ENCODE measurements around the gene TRRAP. TPM values are rescaled to one million over a fixed set of nuclear protein-coding genes. Genes with fewer than 3 reads are reported as not detected.

Gene TRRAP
- polyA plus RNA-seq, 1 donor from 2014 or later: 12.9 TPM

DNA sequence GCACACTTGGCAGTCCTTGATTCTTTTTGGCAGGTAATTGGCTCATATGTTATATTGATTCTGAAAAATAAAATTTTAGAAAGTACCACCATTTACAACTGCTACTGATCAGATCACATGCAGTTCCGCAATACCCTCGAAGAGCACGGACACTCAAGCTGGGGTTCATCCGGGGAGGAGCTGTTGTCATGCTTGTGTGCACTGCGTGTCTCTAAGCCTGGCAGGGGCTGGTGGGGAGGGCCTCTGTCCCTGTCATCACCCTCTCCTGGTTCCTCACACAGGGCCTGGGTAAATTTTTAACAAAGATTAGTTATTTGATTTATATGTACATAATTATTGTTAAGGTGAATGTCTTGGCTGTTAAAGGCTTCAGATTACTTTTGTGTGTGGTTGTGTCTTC is 45.2 kb downstream of the TRRAP start:
- H3K9me2 ChIP-seq (ENCODE audit: insufficient read depth, low read length): no peaks in the 10 kb centered on the region
- no peak overlapping the region for H3K4me3 ChIP-seq (ENCODE audit: low read length)
- no peak overlapping the region for H3K27ac ChIP-seq (ENCODE audit: low read length)
- no peaks in the 10 kb centered on the region for H3K27me3 ChIP-seq (ENCODE audit: insufficient read depth, low read depth, low read length)
- H4K20me1 ChIP-seq (ENCODE audit: insufficient read depth): no peaks in the 10 kb centered on the region
- peaks cover 9% of the 10 kb centered on the region for H3K36me3 ChIP-seq (ENCODE audit: insufficient read depth, low read length)
- H2AFZ ChIP-seq (ENCODE audit: low read depth, low read length): no peak overlapping the region
- H3K79me2 ChIP-seq (replicated peaks; ENCODE audit: insufficient read depth, low read length): no peaks in the 10 kb centered on the region
- TF ChIP-seq, protein P1, sequence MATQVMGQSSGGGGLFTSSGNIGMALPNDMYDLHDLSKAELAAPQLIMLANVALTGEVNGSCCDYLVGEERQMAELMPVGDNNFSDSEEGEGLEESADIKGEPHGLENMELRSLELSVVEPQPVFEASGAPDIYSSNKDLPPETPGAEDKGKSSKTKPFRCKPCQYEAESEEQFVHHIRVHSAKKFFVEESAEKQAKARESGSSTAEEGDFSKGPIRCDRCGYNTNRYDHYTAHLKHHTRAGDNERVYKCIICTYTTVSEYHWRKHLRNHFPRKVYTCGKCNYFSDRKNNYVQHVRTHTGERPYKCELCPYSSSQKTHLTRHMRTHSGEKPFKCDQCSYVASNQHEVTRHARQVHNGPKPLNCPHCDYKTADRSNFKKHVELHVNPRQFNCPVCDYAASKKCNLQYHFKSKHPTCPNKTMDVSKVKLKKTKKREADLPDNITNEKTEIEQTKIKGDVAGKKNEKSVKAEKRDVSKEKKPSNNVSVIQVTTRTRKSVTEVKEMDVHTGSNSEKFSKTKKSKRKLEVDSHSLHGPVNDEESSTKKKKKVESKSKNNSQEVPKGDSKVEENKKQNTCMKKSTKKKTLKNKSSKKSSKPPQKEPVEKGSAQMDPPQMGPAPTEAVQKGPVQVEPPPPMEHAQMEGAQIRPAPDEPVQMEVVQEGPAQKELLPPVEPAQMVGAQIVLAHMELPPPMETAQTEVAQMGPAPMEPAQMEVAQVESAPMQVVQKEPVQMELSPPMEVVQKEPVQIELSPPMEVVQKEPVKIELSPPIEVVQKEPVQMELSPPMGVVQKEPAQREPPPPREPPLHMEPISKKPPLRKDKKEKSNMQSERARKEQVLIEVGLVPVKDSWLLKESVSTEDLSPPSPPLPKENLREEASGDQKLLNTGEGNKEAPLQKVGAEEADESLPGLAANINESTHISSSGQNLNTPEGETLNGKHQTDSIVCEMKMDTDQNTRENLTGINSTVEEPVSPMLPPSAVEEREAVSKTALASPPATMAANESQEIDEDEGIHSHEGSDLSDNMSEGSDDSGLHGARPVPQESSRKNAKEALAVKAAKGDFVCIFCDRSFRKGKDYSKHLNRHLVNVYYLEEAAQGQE (IDR thresholded peaks at IDR 0.05; ENCODE audit: borderline replicate concordance): no peak
- TF ChIP-seq POLR2AphosphoS5 (IDR thresholded peaks at IDR 0.05) (no peak), SMC3 (conservative IDR thresholded peaks at IDR 0.05; ENCODE audit: poor library complexity) (no peak), TAF1 (IDR thresholded peaks at IDR 0.05; ENCODE audit: low read depth) (no peak), EZH2 (IDR thresholded peaks at IDR 0.05; ENCODE audit: borderline replicate concordance, insufficient read depth, low read length, poor library complexity, severe bottlenecking) (no peak), EP300 (conservative IDR thresholded peaks at IDR 0.05; ENCODE audit: poor library complexity, severe bottlenecking) (no peak), RAD21 (conservative IDR thresholded peaks at IDR 0.05) (no peak)
- H3F3A ChIP-seq (ENCODE audit: insufficient read depth, low read length, poor library complexity, severe bottlenecking): no peaks in the 10 kb centered on the region
- H3K9ac ChIP-seq (ENCODE audit: low read length): no peak overlapping the region
- H3K9me3 ChIP-seq (ENCODE audit: low read length): no peaks in the 10 kb centered on the region
- no peak overlapping the region for H3K4me2 ChIP-seq (ENCODE audit: low read length)

DNA sequence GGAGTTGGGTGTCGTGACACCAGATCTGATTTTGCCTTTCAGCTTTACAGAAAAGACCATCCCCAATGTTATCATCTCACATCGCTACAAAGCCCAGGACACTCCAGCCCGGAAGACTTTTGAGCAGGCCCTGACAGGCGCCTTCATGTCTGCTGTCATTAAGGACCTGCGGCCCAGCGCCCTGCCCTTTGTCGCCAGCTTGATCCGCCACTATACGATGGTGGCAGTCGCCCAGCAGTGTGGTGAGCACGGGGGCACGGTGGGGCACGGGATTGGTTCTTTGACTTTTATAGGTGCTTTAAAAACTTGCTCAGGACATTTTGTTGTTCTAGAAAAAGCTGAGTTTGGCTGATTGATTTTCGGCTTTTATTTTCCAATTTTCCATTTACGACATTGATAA is 48.8 kb downstream of the TRRAP start:
- Histone ChIP-seq H3K4me3 (ENCODE audit: low read length) (no peak overlapping the region), H3K79me2 (replicated peaks; ENCODE audit: insufficient read depth, low read length) (no peaks in the 10 kb centered on the region), H3K9me2 (ENCODE audit: insufficient read depth, low read length) (no peaks in the 10 kb centered on the region), H3K9ac (ENCODE audit: low read length) (no peak overlapping the region), H3K36me3 (ENCODE audit: insufficient read depth, low read length) (peaks cover 9% of the 10 kb centered on the region), H3K27me3 (ENCODE audit: insufficient read depth, low read depth, low read length) (no peaks in the 10 kb centered on the region), H4K20me1 (ENCODE audit: insufficient read depth) (no peaks in the 10 kb centered on the region), H3K9me3 (ENCODE audit: low read length) (no peaks in the 10 kb centered on the region), H2AFZ (ENCODE audit: low read depth, low read length) (no peak overlapping the region), H3F3A (ENCODE audit: insufficient read depth, low read length, poor library complexity, severe bottlenecking) (no peaks in the 10 kb centered on the region), H3K27ac (ENCODE audit: low read length) (no peak overlapping the region), H3K4me2 (ENCODE audit: low read length) (no peak overlapping the region)
- TF ChIP-seq POLR2AphosphoS5 (IDR thresholded peaks at IDR 0.05) (no peak), RAD21 (conservative IDR thresholded peaks at IDR 0.05) (no peak), TAF1 (IDR thresholded peaks at IDR 0.05; ENCODE audit: low read depth) (no peak), EZH2 (IDR thresholded peaks at IDR 0.05; ENCODE audit: borderline replicate concordance, insufficient read depth, low read length, poor library complexity, severe bottlenecking) (no peak), SMC3 (conservative IDR thresholded peaks at IDR 0.05; ENCODE audit: poor library complexity) (no peak), MXI1 (conservative IDR thresholded peaks at IDR 0.05; ENCODE audit: poor library complexity, severe bottlenecking) (no peak), EP300 (conservative IDR thresholded peaks at IDR 0.05; ENCODE audit: poor library complexity, severe bottlenecking) (no peak)
- TF ChIP-seq, protein P2, sequence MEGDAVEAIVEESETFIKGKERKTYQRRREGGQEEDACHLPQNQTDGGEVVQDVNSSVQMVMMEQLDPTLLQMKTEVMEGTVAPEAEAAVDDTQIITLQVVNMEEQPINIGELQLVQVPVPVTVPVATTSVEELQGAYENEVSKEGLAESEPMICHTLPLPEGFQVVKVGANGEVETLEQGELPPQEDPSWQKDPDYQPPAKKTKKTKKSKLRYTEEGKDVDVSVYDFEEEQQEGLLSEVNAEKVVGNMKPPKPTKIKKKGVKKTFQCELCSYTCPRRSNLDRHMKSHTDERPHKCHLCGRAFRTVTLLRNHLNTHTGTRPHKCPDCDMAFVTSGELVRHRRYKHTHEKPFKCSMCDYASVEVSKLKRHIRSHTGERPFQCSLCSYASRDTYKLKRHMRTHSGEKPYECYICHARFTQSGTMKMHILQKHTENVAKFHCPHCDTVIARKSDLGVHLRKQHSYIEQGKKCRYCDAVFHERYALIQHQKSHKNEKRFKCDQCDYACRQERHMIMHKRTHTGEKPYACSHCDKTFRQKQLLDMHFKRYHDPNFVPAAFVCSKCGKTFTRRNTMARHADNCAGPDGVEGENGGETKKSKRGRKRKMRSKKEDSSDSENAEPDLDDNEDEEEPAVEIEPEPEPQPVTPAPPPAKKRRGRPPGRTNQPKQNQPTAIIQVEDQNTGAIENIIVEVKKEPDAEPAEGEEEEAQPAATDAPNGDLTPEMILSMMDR (IDR thresholded peaks at IDR 0.05; ENCODE audit: poor library complexity, severe bottlenecking): no peak
- TF ChIP-seq, protein P1 (IDR thresholded peaks at IDR 0.05; ENCODE audit: borderline replicate concordance): no peak

Measured in neural cell (in vitro differentiated cells).